ENCODE measurements around the gene MYO5B.

Gene MYO5B

DNA sequence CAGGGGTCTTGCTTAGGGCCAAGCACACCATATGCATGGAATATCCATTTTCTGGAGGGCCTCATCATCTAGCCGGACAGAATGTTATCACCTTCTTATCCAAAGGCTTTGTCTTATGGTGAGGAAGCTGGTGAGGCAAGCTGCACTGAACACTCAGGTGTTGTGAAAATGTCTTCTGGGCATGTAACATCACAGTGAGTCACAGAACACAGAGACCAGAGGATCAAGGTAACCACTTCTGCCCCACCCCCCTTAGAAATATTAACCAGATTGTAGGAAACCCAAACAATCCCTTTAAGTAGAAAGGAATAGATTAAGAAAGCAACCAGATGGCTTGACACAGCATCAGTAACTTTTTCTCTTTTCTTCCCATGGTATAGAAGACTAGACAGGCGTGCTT lies 51.1 kb downstream of the MYO5B start:
- no peak for DNase-seq

DNA sequence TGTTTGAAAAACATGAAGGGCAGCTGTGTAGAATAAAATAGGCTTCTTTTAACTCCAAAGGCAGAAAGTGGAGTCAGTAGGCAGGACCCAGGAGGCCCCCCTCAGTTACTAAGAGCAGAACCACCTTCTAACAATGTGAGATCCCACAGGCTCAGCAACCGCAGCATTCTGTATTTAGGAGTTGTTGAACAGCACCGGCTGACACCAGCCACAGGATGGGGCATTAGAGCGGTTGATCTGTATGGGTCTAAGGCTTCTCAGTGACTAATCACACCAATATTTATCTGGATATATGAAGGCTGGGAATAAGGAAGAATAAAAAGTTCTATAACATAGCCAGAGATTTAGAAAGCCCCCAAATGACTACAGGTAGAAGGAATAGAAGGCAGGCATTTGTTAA lies 51.7 kb downstream of the MYO5B start:
- DNase-seq, result no peak

DNA sequence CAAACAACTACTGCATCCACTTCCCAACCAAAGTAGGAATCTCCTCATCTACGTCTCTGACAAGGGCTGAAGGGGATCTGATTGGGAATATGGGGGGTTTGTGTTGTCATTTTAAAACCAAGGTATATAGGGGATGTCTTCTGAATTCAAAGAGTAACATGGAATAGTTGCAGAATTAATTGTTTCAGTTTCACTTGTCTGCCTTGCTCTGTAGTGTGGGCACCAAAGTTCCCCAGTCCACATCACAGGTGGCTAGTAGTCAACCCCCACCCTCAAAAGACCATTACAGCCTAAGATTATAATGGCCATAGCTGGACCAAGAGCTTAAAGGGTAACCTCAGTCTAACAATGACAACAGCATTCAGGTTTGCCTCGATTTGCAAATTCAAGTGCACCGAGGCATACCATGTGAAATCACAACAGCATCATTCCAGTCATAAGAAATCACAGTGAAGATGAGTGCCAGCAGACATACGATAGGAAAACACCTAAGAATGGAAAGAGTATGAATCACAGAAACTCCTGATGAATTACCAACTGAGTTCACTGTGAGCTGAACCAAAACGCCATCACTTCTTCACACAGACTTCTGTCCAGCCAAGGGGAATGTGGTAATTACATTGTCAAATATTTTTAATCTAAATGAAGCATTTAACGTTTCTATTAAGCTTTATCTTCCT lies 52.4 kb downstream of the MYO5B start:
- no peak for DNase-seq

DNA sequence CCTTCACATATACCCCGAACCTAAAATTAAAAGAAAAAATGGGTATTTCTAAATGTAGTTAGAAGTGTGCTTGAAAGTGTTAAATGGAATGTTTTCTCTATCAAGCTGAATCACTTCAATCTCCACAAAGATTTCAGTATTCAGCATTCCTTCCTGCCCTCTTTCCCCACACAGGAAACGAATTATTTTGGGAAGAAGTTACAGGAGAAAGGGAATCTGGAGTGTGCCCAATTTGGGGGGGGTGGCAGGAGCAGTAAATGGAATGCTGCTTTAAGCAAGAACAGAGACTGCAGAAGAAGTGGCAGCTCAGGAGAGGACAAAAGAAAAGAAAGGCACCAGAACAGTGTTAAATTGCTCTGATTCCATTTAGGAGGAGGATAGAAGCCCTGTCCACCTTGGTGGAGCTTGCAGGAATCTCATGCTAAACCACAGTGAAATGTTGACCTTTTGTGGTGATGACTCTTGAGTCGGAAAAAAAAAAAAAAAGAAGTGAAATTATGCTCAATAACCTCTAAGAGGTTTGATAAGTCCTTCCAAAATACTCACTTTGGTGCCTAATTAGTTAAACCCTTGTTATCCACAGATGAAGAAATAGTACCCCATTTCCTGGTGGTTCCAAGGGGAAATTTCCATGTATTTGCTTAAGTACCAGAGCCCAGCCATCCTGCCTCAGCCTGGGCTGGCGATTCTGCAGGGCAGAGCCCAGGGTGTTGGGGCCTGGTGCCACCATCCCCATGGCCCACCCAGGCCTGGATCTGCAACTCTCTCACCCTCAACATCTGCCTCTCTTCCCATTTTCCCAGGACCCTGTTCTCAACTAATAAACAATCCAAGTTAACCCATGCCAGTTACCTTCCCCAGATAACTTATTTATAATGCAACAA lies 56.5 kb downstream of the MYO5B start:
- no peak for DNase-seq

DNA sequence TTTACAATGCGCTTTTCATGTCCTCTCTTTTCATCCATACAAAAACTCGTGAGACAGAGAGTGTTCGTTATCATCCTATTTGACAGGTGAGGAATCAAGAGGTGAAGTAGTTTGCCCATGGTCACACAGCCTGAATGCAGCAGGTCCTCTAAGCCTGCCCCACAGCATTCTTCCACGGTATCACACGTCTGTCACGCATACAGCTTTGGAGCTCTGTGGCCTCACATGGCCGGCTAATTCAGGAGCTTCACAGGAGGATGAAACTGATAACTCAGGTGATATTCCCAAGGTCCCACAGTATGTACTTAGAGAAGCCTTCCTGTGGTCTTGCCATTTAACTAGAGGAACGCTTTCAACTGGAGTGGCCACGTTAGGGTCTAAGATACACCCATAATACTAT lies 59.0 kb downstream of the MYO5B start:
- DNase-seq, result no peak

DNA sequence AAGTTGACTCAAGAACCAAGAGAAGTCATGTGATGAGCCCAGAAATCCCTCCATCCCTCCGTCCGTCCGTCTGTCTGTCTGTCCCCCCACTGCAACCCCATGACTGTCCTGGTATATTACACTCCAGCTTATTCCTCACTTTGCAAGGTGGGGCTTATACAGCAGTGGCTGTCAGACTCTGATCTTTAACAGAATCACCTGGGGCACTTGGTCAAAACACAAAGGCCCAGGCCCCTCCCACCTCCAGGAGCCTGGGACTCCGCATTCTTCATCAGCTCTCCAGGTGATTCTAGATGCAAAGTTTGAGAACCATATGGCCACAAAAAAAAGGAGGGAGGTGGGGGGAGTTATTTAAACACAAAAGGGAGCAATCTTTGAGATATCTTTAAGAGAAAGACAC lies 61.4 kb downstream of the MYO5B start:
- no peak for DNase-seq

DNA sequence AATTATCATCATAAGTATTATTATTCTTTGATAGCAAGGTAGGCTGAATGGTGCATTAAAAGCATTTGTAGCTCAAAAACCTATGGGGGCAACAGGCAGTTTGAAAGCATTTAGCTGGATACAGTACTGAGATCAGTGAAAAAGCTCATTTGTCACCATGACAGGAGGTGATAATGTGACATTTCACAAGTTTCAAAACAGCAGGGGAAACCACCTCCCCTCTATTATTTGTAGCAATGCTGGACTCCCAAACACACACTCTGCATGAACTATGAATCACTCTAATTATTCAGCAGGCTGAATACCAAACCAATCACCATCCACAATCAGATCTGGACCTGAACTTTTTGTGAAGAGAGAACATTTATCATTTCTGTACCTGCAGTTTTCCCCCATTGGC lies 63.4 kb downstream of the MYO5B start:
- no peak for DNase-seq

DNA sequence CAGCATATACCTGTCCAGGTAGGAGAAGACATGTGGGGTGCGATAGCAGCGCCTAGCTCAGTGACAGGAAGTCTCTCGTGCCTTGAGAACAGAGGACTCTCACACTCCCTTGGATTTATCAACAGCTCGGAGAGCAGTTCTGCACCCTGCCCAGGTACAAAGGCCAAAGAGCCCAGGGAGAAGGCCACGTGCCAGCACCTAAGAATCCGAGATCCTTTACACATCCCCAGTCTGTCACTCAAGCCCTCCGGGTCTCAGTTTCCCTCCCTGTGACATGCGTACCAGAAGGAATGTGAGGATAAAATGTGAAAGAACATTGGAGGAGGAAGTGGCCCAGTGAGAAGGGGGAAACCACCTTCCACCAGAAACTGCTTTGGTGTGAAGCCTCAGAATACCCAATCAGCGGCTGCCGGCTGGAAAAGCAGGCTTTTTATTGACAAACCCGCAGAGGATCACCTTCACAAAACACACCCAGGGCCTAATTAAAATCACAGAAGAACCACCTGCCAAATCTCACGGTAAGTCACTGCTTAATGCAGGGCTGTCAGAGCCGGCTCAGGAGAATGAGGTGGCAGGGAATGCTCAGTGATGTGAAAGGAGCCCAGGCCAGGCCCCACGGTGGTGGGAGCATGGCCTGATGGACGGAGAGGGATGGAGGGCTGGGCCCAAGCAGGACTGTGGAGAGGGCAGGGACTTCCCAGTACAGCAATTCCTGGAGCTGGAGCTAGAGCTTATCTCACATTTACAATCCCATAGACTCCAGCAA lies 66.3 kb downstream of the MYO5B start:
- no peak for DNase-seq

DNA sequence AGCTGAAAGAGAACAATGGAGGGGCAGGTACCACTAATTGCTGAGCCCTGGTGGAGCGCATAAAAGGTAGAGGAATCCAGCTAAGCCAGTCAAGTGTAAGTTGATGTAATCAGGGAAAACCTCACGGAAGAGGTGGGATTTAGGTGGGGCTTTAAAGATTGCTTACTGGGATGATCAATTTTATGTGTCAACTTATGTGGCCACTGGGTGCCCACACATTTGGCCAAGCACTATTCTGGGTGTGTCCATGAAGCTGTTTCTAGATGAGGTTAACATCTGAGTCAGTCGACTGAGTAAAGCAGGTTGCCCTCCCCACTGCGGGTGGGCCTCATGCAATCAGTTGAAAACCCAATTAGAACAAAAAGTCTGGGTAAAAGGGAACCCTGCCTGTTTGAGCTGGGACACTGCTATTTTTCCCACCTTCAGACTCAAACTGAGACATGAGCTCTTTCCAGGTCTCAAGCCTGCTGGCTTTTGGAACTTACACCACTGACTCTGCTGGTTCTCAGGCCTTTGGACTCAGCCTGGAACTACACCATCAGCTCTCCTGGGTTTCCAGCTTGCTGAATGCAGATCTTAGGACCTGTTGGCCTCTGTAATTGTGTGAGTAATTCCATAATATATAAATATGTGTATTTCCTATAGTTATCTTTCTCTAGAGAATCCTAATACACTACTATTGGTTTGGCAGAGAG lies 67.3 kb downstream of the MYO5B start:
- DNase-seq, result no peak

DNA sequence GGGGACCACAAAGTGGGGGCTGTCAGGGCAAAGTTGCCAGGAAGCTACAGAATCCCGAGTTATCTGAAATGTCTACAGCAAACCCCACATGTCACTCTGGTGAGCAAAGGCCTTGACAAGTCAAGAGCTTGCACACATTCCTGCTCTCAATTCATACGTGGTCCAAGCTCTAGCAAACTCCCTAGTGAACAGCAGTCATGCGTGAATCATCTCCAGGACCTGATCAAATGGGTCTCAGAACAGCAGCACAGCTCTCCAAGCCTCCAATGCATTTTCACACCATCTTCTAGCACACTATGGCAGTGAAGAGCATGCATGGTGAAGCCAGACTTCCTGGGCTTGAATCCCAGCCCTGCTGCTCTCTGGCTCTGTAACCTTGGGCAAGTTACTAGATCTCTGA lies 68.5 kb downstream of the MYO5B start:
- peak; percentile 3 for DNase-seq

DNA sequence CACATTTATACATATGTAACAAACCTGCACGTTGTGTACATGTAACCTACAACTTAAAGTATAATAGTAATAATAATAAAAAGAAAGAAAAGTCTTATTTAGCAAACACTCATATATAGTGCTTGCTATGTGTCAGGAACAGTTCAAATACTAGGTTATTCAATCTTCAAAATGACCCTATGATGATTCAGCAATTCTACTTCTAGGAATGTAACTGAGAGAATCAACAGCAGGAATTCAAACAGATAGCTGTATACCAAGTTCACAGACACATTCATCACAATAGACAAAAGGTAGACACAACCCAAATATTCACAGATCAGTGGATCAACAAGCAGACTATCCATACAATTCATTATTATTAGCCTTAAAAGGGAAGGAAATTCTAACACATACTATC lies 69.5 kb downstream of the MYO5B start:
- DNase-seq, result no peak

DNA sequence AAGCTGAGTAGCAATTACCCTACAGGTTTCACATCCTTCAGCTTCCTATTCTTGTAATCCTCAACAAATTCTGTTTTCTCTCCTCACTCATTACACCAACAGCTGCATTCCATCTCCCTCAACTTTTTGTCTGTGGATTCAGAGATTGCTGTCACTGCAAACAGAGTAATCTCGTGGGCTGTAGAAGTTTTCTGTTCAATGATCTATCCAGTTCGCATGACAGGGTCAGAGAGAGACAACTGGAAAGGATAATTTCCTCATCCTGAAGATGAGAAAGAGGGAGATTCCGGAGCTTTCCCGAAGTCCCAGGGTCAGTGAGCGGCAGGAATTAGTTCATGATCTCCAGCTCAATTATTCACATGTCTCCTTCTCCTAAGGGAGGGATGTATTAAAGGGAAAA lies 75.7 kb downstream of the MYO5B start:
- DNase-seq, result no peak

DNA sequence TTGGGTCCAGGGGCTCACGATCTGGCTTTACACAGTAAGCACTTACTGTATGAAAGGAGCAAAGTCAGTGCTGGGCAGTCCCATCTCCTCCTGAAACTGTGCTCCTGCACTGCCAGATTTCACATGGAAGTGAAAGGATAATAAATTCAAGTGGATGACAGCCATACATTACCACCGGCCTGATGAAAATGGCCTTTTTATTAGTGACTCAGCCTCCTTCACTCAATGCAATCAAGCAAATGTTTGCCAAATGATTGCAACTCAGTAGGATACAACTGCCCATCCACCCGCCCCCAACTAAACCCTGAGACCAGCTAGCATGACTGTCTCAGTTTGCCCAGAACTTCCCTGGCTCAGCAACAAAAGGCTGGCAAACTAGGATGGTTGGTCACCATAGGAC lies 77.1 kb downstream of the MYO5B start:
- no peak for DNase-seq

DNA sequence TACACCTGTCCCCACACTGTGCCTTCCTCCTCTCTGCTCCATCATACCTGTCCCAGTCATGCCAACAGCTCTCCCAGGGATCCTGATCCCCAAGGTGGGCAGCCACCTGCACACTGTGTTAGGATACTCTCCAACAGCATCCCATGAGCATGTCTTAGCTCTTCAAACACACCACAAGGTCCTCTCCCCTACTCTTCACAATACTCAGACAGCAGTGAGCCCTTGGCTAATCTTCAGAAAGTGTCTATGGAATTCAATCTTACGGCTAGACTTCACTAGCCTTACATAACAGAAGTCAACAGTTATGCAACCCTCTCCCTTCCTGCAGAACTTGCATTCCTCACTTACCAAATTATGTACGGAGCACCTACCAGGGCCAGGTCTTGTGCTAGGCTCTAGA lies 79.9 kb downstream of the MYO5B start:
- no peak for DNase-seq

DNA sequence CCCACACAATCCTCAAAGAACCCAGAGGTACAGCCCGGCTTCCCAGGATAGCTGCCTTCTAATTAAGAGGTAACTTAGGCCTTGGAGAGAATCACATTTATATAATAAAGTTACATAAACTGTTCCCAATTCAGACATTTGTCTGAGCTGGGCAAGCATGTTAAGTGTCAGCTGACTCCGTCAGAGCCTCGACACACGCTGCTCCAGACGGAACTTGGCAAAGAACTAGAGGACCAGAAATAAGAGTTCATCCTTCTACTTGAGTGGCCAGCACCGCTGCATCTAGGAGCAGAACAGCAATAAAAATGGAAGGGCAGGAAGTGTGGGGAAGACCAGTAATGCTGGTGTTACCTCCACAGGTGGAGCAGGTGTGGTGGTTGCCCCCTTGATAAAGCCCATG lies 80.5 kb downstream of the MYO5B start:
- no peak for DNase-seq

DNA sequence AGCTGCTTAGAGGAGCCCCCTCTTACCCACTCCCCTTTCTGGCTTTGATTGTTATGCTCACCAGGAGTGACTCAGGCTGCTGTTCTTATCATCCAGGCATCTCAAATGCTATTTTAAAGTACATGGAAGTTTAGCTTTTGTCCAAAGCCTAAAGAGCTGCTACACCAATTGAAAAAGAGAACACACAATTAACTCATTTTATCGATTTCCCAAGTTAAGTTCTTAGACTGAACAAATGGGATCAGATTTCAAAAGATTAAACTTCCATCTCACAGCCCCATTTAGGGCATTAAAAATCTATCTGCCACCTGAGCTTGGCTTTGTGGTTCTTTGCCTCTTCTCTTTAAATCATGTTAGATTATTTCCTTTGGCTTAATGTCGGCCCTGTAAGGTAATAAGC lies 81.2 kb downstream of the MYO5B start:
- no peak for DNase-seq

DNA sequence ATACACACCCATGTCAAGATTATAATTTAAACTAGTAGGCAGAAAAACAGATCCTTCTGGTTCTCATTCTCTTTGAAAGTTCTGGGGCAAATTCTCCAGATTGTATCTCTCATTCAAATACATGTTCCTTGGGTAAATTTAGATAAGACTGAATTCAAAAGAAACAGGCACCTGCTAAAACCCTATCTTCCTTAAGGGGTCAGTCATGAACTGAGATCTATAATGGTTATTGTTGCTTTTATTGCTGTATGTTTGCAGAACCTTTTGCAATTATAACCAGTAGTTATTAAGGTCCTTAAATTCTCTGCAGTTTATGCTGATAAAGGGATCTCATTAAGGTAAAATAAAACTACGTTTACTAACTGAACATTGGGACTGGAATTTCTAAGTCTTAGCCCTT lies 83.5 kb downstream of the MYO5B start:
- DNase-seq, result no peak

DNA sequence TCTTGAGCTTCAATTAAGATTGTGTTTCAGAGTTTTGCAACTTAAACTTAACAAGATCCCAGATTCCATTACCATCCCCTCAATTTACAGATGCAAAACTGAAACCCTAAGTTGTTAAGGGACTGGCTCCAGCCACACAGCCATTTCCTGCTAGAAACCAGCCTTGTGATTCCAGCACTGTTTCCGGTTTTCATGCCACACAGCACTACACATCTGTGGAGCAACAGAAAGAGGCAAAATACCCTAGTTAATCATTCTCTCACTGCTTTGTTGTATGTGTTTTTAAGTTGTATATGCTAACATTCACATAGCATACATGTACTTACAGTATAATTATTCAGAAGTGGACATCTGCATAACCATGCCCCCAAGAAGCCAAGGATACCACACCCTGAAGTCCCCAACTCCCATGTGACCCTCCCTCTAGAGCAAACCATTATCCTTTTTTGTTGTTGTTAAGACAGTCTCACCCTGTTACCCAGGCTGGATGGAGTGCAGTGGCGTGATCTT lies 87.4 kb downstream of the MYO5B start:
- DNase-seq, result no peak

DNA sequence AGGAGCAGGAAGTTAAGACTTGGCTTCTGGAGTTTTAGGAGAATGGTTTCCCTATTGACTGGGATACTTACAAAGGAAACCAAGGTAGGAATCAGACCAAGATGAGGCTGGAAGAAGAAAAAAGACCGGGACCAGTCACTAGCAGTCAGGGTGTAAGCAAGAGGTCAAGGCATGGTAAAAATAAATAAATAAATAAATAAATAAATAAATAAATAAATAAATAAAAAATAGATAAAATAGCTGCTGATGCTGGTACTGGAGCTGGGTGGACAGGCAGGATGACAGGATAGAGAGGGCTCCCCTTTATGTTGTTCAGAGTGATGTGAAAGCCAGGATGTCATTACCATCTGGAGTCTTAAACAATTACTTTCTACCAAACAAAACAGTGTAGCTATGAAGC lies 89.9 kb downstream of the MYO5B start:
- DNase-seq, result no peak

DNA sequence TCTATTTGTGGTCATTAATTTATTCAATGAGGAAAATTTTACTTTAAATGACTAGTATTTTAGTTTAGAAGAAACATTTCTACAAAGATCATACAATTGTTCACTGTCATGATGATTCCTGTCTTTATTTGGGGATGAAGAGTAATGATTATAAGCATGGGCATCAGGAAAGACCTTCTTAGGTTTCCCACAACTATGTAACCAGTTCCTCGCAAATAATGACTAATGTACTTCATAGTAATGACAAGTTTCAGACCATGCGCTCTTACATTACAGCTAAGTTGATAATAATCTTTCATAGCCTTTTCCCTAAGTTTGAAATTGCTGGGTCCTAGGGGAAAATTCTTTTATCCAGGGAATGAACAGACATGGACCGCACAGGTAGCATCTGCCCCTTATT lies 90.5 kb downstream of the MYO5B start:
- no peak for DNase-seq

DNA sequence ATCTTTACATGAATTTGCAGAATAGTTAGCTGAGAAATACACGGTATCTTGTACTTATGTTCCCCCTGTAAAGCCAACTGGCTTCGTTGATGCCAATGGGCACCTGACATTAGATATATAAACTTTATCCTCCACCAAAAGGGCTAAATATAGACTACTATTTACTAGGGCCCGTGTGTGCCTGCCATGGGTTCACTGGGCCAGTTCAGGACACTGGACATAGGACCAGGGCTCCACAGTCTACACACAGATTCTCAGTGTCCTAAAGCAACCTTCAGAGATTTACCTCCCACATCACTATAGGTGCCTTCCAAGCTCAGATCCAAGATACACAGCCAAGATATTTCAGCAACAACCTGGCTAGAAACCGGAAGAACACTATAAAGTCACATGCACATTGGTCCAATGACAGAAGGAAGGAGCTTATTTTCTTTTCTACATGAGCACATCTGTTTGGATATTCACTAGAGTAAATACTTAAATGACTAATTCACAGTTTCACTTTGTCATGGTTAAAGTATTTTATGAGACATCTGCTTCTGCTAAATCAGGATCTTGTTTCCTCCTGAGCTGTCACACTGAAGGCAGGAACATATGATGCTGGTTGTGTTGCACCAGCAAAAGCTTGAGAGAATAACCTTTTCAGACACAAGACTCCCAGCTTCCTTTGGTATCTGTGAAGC lies 95.1 kb downstream of the MYO5B start:
- DNase-seq, result no peak

DNA sequence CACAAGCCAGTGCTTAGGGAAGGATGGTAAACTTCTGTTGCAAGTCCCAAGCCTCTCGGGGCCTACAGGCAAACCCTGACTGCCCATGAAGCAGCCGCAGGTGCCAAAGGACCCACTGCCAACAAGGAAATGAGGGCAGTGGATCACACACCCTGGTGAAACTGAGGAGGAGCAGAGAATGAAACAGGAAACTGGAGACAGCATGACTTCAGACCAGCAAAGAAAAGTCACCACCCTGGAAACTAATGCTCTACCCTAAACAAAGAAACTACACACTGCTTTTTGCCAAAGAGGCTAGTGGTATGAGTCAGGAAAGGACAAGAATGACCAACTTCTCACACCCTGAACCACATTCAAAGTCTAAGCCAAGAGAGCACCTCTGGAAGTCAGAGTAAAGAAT lies 97.2 kb downstream of the MYO5B start:
- DNase-seq, result no peak

Data from NCI-H446 treated with DMSO at 0.1 percent for 48 hours (cell line).